Fibroblast of lung (primary cell): ENCODE data around the gene ZNF2.

Experiments used
- EZH2 ChIP-seq: IDR thresholded peaks from 2 replicates; pipeline ENCODE4 v1.5.1; 2012; ENCODE audit warnings: low read length, control low read depth, mild to moderate bottlenecking; ENCODE audit errors: missing control alignments
- TF ChIP-seq, protein P1 (sequence below), 2 donors: IDR thresholded peaks in 1 of 2; conservative IDR thresholded peaks in 1 of 2; 1 replicate in 1 of 2; 2 replicates in 1 of 2; pipeline ENCODE4 v1.5.1; 2011 to 2012; ENCODE audit warnings: low read length in 2 of 2, control low read depth in 1 of 2, inconsistent platforms in 1 of 2, low read depth in 1 of 2, mild to moderate bottlenecking in 1 of 2

GRCh38 chr2:95158891-95159619 is 6.6 kb upstream of the ZNF2 start:
- TF ChIP-seq, protein P1, sequence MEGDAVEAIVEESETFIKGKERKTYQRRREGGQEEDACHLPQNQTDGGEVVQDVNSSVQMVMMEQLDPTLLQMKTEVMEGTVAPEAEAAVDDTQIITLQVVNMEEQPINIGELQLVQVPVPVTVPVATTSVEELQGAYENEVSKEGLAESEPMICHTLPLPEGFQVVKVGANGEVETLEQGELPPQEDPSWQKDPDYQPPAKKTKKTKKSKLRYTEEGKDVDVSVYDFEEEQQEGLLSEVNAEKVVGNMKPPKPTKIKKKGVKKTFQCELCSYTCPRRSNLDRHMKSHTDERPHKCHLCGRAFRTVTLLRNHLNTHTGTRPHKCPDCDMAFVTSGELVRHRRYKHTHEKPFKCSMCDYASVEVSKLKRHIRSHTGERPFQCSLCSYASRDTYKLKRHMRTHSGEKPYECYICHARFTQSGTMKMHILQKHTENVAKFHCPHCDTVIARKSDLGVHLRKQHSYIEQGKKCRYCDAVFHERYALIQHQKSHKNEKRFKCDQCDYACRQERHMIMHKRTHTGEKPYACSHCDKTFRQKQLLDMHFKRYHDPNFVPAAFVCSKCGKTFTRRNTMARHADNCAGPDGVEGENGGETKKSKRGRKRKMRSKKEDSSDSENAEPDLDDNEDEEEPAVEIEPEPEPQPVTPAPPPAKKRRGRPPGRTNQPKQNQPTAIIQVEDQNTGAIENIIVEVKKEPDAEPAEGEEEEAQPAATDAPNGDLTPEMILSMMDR (conservative IDR thresholded peaks at IDR 0.05 in 1 of 2, IDR thresholded peaks at IDR 0.05 in 1 of 2; ENCODE audit: low read depth in 1 of 2, low read length in 2 of 2), result no peak
- no peak for TF ChIP-seq EZH2
